HepG2 (cell line): ENCODE data around the gene CAMTA1. TPM values are rescaled to one million over a fixed set of nuclear protein-coding genes. Genes with fewer than 3 reads are reported as not detected.

Source experiments
- ATAC-seq: fragments of 200-7000 bp; cut with Tn5 transposase; 3 replicates; pipeline ENCODE4 v1.9.1; 2020; ENCODE audit warnings: mild to moderate bottlenecking, moderate library complexity
- BruUV-seq: library from RNA; stranded (reverse); fragments of 400-500 nt; replicated peaks from 2 replicates; lab custom pipeline; 2021; lab: Mats Ljungman, UMichigan
- CTCF ChIA-PET: fragments of 300-600 bp; formaldehyde crosslinking; extraction: SDS; loops from one replicate; lab custom pipeline; 2021; ENCODE audit warnings: low total read pairs, inconsistent platforms, low intra/inter-chr PET ratio; lab: Yijun Ruan, JAX
- POLR2A ChIA-PET: fragments of 350-600 bp; sonication (Branson Sonifier 250); formaldehyde crosslinking; loops from one replicate; lab custom pipeline; 2020; ENCODE audit warnings: antibody characterized with exemption, inconsistent platforms; lab: Yijun Ruan, JAX
- DNase-seq: peaks from one replicate; pipeline ENCODE4 v3.0.0-alpha.2; 2015; ENCODE audit warnings: low spot score
- FAIRE-seq: peaks from 3 replicates; lab custom pipeline; 2011; peaks lifted over from hg19 to GRCh38; lab: Jason Lieb, UNC
- H2AFZ ChIP-seq: one replicate; pipeline ENCODE4 v1.6.1; 2011; ENCODE audit warnings: low read length, inconsistent platforms
- H3K27ac ChIP-seq: fragments of 300-600 bp; 3 replicates; pipeline ENCODE4 v1.8.0; 2011; ENCODE audit warnings: mixed run types, mild to moderate bottlenecking, mixed read lengths, low read length, inconsistent platforms; ENCODE audit not compliant: insufficient read depth; ENCODE audit errors: extremely low read length
- H3K27me3 ChIP-seq, 2 experiments: fragments of 200-600 bp in 1 of 2; 2 replicates in 1 of 2; 3 replicates in 1 of 2; pipeline versions ENCODE4 v1.6.0 to v1.8.0; 2011; ENCODE audit warnings: low read length in 2 of 2, mild to moderate bottlenecking in 2 of 2, moderate library complexity in 2 of 2, inconsistent platforms in 1 of 2; ENCODE audit not compliant: insufficient read depth in 2 of 2, control insufficient read depth in 1 of 2
- H3K36me3 ChIP-seq, 2 experiments: fragments of 200-600 bp in 1 of 2; replicated peaks in 1 of 2; 2 replicates in 1 of 2; 3 replicates in 1 of 2; pipeline versions ENCODE4 v1.5.1 to v1.8.0; 2011; ENCODE audit warnings: low read length in 2 of 2, inconsistent platforms in 1 of 2; ENCODE audit not compliant: insufficient read depth in 2 of 2, control insufficient read depth in 1 of 2
- H3K4me1 ChIP-seq: 2 replicates; pipeline ENCODE4 v1.5.1; 2012; ENCODE audit warnings: low read length, inconsistent platforms; ENCODE audit not compliant: insufficient read depth
- H3K4me2 ChIP-seq: 2 replicates; pipeline ENCODE4 v1.6.0; 2011; ENCODE audit warnings: low read depth, low read length, inconsistent platforms
- H3K4me3 ChIP-seq, 3 experiments: fragments of 200-600 bp in 1 of 3; sonication (generic), shearing (Covaris generic) in 1 of 3; replicated peaks in 1 of 3; 2 replicates each; pipeline ENCODE4 v1.5.1; 2011 to 2016; ENCODE audit warnings: low read length in 3 of 3, inconsistent platforms in 2 of 3, low read depth in 2 of 3, mild to moderate bottlenecking in 2 of 3, control low read depth in 1 of 3, mixed read lengths in 1 of 3; ENCODE audit not compliant: insufficient read depth in 1 of 3
- H3K79me2 ChIP-seq: one replicate; pipeline ENCODE4 v1.6.1; 2011; ENCODE audit warnings: low read length, inconsistent platforms; ENCODE audit not compliant: insufficient read depth
- H3K9ac ChIP-seq: 2 replicates; pipeline ENCODE4 v1.6.0; 2011; ENCODE audit warnings: mild to moderate bottlenecking, low read depth, low read length, inconsistent platforms; ENCODE audit not compliant: insufficient read depth
- H3K9me3 ChIP-seq: 2 replicates; pipeline ENCODE4 v1.5.1; 2012; ENCODE audit warnings: mild to moderate bottlenecking, low read length
- H4K20me1 ChIP-seq: 2 replicates; pipeline ENCODE4 v1.6.0; 2011; ENCODE audit warnings: inconsistent platforms, mild to moderate bottlenecking, low read length, moderate library complexity; ENCODE audit not compliant: insufficient read depth
- ARID2 ChIP-seq: sonication (generic); formaldehyde crosslinking; IDR thresholded peaks from 2 replicates; pipeline ENCODE4 v1.8.1; 2022; ENCODE audit warnings: mild to moderate bottlenecking, missing genetic modification reagents, borderline replicate concordance
- ATF2 ChIP-seq: sonication (generic); formaldehyde crosslinking; IDR thresholded peaks from 2 replicates; pipeline ENCODE4 v1.4.0; 2020; ENCODE audit warnings: missing genetic modification reagents
- ATF7 ChIP-seq, 2 experiments: fragments of 450-650 bp in 1 of 2; sonication (generic) in 1 of 2; formaldehyde crosslinking in 1 of 2; IDR thresholded peaks; 2 replicates each; pipeline versions ENCODE4 v1.4.0 to v1.6.1; 2016 to 2020; ENCODE audit warnings: antibody characterized with exemption in 1 of 2, mild to moderate bottlenecking in 1 of 2, missing genetic modification reagents in 1 of 2
- CREB1 ChIP-seq, 2 experiments: fragments of 450-650 bp in 1 of 2; IDR thresholded peaks; 2 replicates each; pipeline ENCODE4 v1.6.1; 2016 to 2017; ENCODE audit warnings: control low read depth in 1 of 2, mild to moderate bottlenecking in 1 of 2, missing compliant biosample characterization in 1 of 2, missing genetic modification characterization in 1 of 2
- E2F2 ChIP-seq: sonication (generic); formaldehyde crosslinking; IDR thresholded peaks from 2 replicates; pipeline ENCODE4 v1.4.0; 2020; ENCODE audit warnings: missing genetic modification reagents, borderline replicate concordance
- HDAC6 ChIP-seq: fragments of 200-600 bp; sonication (generic); IDR thresholded peaks from 2 replicates; pipeline ENCODE4 v1.7.0; 2017; ENCODE audit warnings: mild to moderate bottlenecking, antibody characterized with exemption, low read length, low read depth
- PLRG1 ChIP-seq: fragments of 450-650 bp; conservative IDR thresholded peaks from 2 replicates; pipeline ENCODE4 v1.6.1; 2016
- RFX5 ChIP-seq: IDR thresholded peaks from 2 replicates; pipeline ENCODE4 v1.6.1; 2011; ENCODE audit warnings: low read depth, low read length, improper control_type of control experiment
- SAFB2 ChIP-seq: sonication (generic); formaldehyde crosslinking; IDR thresholded peaks from 2 replicates; pipeline ENCODE4 v1.5.1; 2020; ENCODE audit warnings: missing genetic modification reagents, low read depth, mild to moderate bottlenecking, borderline replicate concordance
- TOPORS ChIP-seq: sonication (generic); formaldehyde crosslinking; IDR thresholded peaks from 2 replicates; pipeline ENCODE4 v1.8.0; 2023; ENCODE audit warnings: mild to moderate bottlenecking, missing genetic modification reagents
- ZBTB14 ChIP-seq: sonication (generic); formaldehyde crosslinking; IDR thresholded peaks from 2 replicates; pipeline ENCODE4 v1.4.0; 2020; ENCODE audit warnings: missing genetic modification reagents
- ZC3H13 ChIP-seq: sonication (generic); formaldehyde crosslinking; IDR thresholded peaks from 2 replicates; pipeline ENCODE4 v1.8.1; 2023; ENCODE audit warnings: mild to moderate bottlenecking, missing genetic modification reagents, moderate library complexity
- ZNF225 ChIP-seq: sonication (generic); formaldehyde crosslinking; IDR thresholded peaks from 2 replicates; pipeline ENCODE4 v1.4.0; 2020; ENCODE audit warnings: mild to moderate bottlenecking, missing genetic modification reagents
- ZNF33B ChIP-seq: sonication (generic); formaldehyde crosslinking; IDR thresholded peaks from 2 replicates; pipeline ENCODE4 v1.5.1; 2020; ENCODE audit warnings: mild to moderate bottlenecking, missing genetic modification reagents
- WGBS: methylation state at CpG from one replicate; pipeline ENCODE4 v1.1.6; 2017; ENCODE audit warnings: low lambda C conversion rate; 5-methylcytosine and 5-hydroxymethylcytosine counted together
- in situ Hi-C: cut with HindIII; loops from 2 replicates; pipeline ENCODE4 v1.10.0; 2017; ENCODE audit warnings: low pct_unique_long_range_greater_than_20kb; ENCODE audit not compliant: extremely low pct_ligation_motif_present
- intact Hi-C: fragments of 100-400 bp; cut with micrococcal nuclease; formaldehyde crosslinking; loops from one replicate; pipeline ENCODE4 v1.10.0; 2022; ENCODE audit not compliant: unreplicated experiment
- polyA plus RNA-seq, 8 experiments: library from polyadenylated mRNA; depleted of rRNA in 3 of 8; stranded (reverse) in 7 of 8; unstranded in 1 of 8; fragments of >200 nt; fragmentation: Illumina TruSeq in 4 of 8; extraction: Trizol in 4 of 8; gene quantifications; 2 replicates each; pipeline versions ENCODE4 v1.2.1 to v1.2.3, GENCODE V29; 2011 to 2016; ENCODE audit warnings: low read depth in 4 of 8, missing spikeins in 1 of 8, mixed read lengths in 1 of 8; ENCODE audit not compliant: insufficient read depth in 1 of 8
- total RNA-seq, 5 experiments: library from RNA; depleted of rRNA; stranded (reverse); fragments of >200 nt; fragmentation: Illumina TruSeq; extraction: Trizol; gene quantifications; 2 replicates each; pipeline ENCODE4 v1.2.3, GENCODE V29; 2016; ENCODE audit warnings: low read depth in 1 of 5
- TF ChIP-seq, protein P1 (sequence below): sonication (generic); formaldehyde crosslinking; IDR thresholded peaks from 2 replicates; pipeline ENCODE4 v1.5.0; 2020; ENCODE audit warnings: missing genetic modification reagents
- TF ChIP-seq, protein P2 (sequence below): sonication (generic); formaldehyde crosslinking; IDR thresholded peaks from 2 replicates; pipeline ENCODE4 v1.4.0; 2020; ENCODE audit warnings: mild to moderate bottlenecking, low read depth, missing genetic modification reagents
- TF ChIP-seq, protein P3 (sequence below): sonication (generic); formaldehyde crosslinking; IDR thresholded peaks from 2 replicates; pipeline ENCODE4 v1.9.0; 2021; ENCODE audit warnings: missing genetic modification reagents, borderline replicate concordance

CAMTA1 gene
- total and polyA plus RNA-seq, 2 of the 13 experiments (the other 11 are each of a cell fraction or from before 2014, with no cell fraction given) = 25.0 to 36.4 TPM

DNA sequence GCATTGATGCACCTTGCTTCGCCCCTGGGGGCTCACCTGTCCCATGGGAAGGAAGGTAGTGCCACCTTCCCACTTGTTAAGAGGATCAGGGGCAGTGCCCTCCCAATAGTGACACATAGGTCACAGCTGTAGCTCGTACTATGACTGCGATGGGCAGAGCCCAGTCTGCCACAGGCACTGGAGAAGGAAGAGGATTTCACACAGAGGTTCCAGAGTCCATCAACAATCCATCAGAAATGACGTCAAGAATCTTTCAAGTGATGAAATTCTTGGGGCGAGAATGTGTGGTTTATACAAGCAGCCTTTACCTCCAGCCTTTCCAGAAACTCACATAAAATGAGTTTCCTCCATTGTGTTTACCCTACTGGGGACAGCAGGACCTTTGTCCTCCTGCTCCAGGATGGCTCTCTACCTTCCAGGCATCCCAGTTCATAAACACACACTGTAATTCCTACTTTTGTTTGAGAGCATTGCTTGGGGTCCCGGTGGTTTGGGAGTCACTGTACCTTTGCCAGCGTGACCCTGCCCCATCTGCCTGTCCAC is 725.2 kb downstream of the CAMTA1 start:
- no peak for DNase-seq
- Histone ChIP-seq H3K36me3 (no peaks in the 10 kb centered on the region), H3K79me2 (no peaks in the 10 kb centered on the region), H4K20me1 (no peaks in the 10 kb centered on the region), H3K27ac (no peak overlapping the region), H2AFZ (no peak overlapping the region), H3K4me3 (no peak overlapping the region), H3K9me3 (no peaks in the 10 kb centered on the region), H3K27me3 (peaks cover 4 to 16% of the 10 kb centered on the region in 2 experiments; a peak in 2 of 5 replicates), H3K9ac (no peak overlapping the region), H3K4me1 (peaks cover 19% of the 10 kb centered on the region), H3K4me2 (0 out of 2 replicates have a peak overlapping the region, but pooled peaks have one; percentile 0)
- intact Hi-C loops (no loop called here), in situ Hi-C loops (no loop called here)
- BruUV-seq = no TSS peak
- ChIA-PET CTCF (no interaction called here), POLR2A (no interaction called here)
- no peak for FAIRE-seq
- 0% methylated on average over 2 of the region's 7 CpGs for WGBS
- ATAC-seq = 0 out of 3 replicates have a peak, but pooled peaks have one; percentile 30
- TF ChIP-seq TOPORS (no peak), ZBTB14 (CRISPR knock-in tag) (no peak), HDAC6 (no peak), ZNF33B (no peak), ATF7 (IDR thresholded peaks at IDR 0.05) (peak; percentile 22; the same call in 1 of the 2 replicates), ATF7 (CRISPR knock-in tag; IDR thresholded peaks at IDR 0.05) (no peak), E2F2 (CRISPR knock-in tag) (no peak), CREB1 (IDR thresholded peaks at IDR 0.05) (0 out of 2 replicates have a peak, but pooled peaks have one; percentile 37), CREB1 (CRISPR knock-in tag; IDR thresholded peaks at IDR 0.05) (no peak), ZC3H13 (CRISPR knock-in tag) (no peak), SAFB2 (no peak), ZNF225 (CRISPR knock-in tag) (no peak), RFX5 (no peak), PLRG1 (no peak), ATF2 (CRISPR knock-in tag) (no peak), ARID2 (CRISPR knock-in tag) (no peak)
- TF ChIP-seq, protein P1, sequence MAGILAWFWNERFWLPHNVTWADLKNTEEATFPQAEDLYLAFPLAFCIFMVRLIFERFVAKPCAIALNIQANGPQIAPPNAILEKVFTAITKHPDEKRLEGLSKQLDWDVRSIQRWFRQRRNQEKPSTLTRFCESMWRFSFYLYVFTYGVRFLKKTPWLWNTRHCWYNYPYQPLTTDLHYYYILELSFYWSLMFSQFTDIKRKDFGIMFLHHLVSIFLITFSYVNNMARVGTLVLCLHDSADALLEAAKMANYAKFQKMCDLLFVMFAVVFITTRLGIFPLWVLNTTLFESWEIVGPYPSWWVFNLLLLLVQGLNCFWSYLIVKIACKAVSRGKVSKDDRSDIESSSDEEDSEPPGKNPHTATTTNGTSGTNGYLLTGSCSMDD (CRISPR knock-in tag) = no peak
- TF ChIP-seq, protein P2, sequence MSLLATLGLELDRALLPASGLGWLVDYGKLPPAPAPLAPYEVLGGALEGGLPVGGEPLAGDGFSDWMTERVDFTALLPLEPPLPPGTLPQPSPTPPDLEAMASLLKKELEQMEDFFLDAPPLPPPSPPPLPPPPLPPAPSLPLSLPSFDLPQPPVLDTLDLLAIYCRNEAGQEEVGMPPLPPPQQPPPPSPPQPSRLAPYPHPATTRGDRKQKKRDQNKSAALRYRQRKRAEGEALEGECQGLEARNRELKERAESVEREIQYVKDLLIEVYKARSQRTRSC (CRISPR knock-in tag) = no peak
- TF ChIP-seq, protein P3, sequence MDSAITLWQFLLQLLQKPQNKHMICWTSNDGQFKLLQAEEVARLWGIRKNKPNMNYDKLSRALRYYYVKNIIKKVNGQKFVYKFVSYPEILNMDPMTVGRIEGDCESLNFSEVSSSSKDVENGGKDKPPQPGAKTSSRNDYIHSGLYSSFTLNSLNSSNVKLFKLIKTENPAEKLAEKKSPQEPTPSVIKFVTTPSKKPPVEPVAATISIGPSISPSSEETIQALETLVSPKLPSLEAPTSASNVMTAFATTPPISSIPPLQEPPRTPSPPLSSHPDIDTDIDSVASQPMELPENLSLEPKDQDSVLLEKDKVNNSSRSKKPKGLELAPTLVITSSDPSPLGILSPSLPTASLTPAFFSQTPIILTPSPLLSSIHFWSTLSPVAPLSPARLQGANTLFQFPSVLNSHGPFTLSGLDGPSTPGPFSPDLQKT = no peak
